BE2C (cell line): Measurements from ENCODE around the gene HSPA1L.
A peak's percentile ranks its signal among the peaks of the same experiment; 100 is the strongest.
"Not testable (repeated sequence)": the region's sequence is repeated elsewhere in the genome, so short reads cannot be mapped to it uniquely, and the experiment has no call there.

ENCODE experiments used
- DNase-seq: peaks from one replicate; pipeline ENCODE4 v3.0.0-alpha.2; 2020
- H3K27me3 ChIP-seq: fragments of 250-450 bp; sonication (Bioruptor Pico); 2 replicates; pipeline ENCODE4 v1.5.1; 2020; ENCODE audit warnings: mild to moderate bottlenecking
- H3K36me3 ChIP-seq: fragments of 250-450 bp; sonication (Bioruptor Pico); 2 replicates; pipeline ENCODE4 v1.5.1; 2020; ENCODE audit warnings: mild to moderate bottlenecking
- H3K4me1 ChIP-seq: fragments of 250-450 bp; sonication (Bioruptor Pico); 2 replicates; pipeline ENCODE4 v1.5.1; 2020
- H3K4me3 ChIP-seq: 2 replicates; pipeline ENCODE4 v1.5.1; 2011; ENCODE audit warnings: low read depth, low read length
- H3K9me3 ChIP-seq: fragments of 250-450 bp; sonication (Bioruptor Pico); 2 replicates; pipeline ENCODE4 v1.5.1; 2020
- TF ChIP-seq, protein P1 (sequence below): IDR thresholded peaks from 2 replicates; pipeline ENCODE4 v1.5.1; 2012; ENCODE audit warnings: mild to moderate bottlenecking, low read depth, low read length

HSPA1L gene

DNA sequence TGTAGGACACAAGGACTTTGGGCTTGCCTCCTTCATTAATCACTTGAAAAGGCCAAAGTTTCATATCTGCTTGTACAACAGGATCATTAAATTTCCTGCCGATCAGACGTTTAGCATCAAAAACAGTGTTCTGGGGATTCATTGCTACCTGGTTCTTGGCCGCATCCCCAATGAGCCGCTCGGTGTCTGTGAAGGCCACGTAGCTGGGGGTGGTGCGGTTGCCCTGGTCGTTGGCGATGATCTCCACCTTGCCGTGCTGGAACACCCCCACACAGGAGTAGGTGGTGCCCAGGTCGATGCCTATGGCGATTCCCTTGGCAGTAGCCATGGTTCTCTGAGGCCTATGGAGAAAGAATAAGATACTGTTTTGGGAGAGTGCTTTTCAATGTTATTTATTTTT, 3.4 kb downstream of the HSPA1L start:
- Histone ChIP-seq H3K36me3 (no peaks in the 10 kb centered on the region), H3K9me3 (no peaks in the 10 kb centered on the region), H3K27me3 (no peaks in the 10 kb centered on the region), H3K4me1 (0 out of 2 replicates have a peak, but pooled peaks cover 4% of the 10 kb centered on the region), H3K4me3 (no peak overlapping the region)
- TF ChIP-seq, protein P1, sequence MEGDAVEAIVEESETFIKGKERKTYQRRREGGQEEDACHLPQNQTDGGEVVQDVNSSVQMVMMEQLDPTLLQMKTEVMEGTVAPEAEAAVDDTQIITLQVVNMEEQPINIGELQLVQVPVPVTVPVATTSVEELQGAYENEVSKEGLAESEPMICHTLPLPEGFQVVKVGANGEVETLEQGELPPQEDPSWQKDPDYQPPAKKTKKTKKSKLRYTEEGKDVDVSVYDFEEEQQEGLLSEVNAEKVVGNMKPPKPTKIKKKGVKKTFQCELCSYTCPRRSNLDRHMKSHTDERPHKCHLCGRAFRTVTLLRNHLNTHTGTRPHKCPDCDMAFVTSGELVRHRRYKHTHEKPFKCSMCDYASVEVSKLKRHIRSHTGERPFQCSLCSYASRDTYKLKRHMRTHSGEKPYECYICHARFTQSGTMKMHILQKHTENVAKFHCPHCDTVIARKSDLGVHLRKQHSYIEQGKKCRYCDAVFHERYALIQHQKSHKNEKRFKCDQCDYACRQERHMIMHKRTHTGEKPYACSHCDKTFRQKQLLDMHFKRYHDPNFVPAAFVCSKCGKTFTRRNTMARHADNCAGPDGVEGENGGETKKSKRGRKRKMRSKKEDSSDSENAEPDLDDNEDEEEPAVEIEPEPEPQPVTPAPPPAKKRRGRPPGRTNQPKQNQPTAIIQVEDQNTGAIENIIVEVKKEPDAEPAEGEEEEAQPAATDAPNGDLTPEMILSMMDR = no peak
- DNase-seq = no peak

GRCh38 chr6:31808599-31808998, 6.5 kb downstream of the HSPA1L start:
- H3K9me3 ChIP-seq, H3K4me1 ChIP-seq, H3K36me3 ChIP-seq, H3K27me3 ChIP-seq, H3K4me3 ChIP-seq, DNase-seq: not testable (repeated sequence)

DNA sequence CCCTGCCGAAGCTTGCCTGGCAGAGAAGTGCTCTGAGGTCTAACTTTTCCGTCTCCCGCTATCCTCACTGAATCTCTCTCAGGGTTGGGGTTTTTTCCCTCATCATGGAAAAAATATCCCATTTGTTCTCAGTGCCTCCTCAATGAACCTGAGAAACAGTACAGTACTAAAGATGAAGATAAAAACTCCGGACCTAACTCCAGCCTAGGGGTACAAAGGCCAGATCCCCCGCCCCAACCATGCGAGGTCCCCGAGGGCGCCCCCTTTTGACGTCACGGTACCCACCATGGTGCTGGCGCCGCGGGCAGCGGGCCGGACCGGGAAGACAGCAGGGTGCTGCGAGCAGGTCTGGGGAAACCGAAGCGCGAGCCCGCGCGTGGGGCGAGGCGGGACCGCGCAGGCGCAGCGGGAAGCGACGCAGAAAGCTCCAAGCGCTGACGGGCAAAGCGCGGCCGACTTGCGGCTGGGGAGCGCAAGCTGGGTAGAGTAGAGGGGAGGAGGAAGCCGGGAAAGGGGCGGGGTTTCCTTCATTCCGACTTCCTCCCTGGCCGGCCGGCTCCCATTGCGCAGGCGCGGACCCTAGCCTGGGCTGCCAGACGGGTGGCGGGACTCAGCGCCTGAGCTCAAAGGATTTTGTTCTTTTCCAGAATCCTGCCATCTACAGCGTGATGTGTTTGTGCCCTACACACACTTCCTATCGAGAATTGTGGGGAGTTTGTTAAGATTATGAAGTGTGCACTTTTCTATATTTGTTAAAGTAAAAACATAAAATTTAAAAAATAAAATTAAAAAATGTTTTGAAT, 8.4 kb downstream of the HSPA1L start, which contains the start of gene LSM2:
TSS of gene LSM2 (minus strand) at position 497 of the 803 bp plus-strand sequence. CDS start at position 288, 209 bp downstream.
- H3K9me3 ChIP-seq = no peaks in the 10 kb centered on the region
- H3K36me3 ChIP-seq = peaks cover 3% of the 10 kb centered on the region; the same call in 1 of the 2 replicates
- H3K27me3 ChIP-seq = no peaks in the 10 kb centered on the region
- TF ChIP-seq, protein P1 = peak; percentile 12; the same call in 1 of the 2 replicates
- no peaks in the 10 kb centered on the region for H3K4me1 ChIP-seq
- peak; percentile 99 for DNase-seq
- peak within 1 kb of the TSS; percentile 86 for H3K4me3 ChIP-seq

GRCh38 chr6:31805939-31806469, 9.1 kb downstream of the HSPA1L start:
- no peaks in the 10 kb centered on the region for H3K4me1 ChIP-seq
- H3K9me3 ChIP-seq = no peaks in the 10 kb centered on the region
- no peak for DNase-seq
- H3K4me3 ChIP-seq = peak overlapping the region; percentile 86
- peaks cover 3% of the 10 kb centered on the region; the same call in 1 of the 2 replicates for H3K36me3 ChIP-seq
- TF ChIP-seq, protein P1 = no peak
- H3K27me3 ChIP-seq = no peaks in the 10 kb centered on the region

- not testable (repeated sequence) for DNase-seq
These were observed 13.8 kb downstream of the HSPA1L start for GRCh38 chr6:31801031-31801927.

DNA sequence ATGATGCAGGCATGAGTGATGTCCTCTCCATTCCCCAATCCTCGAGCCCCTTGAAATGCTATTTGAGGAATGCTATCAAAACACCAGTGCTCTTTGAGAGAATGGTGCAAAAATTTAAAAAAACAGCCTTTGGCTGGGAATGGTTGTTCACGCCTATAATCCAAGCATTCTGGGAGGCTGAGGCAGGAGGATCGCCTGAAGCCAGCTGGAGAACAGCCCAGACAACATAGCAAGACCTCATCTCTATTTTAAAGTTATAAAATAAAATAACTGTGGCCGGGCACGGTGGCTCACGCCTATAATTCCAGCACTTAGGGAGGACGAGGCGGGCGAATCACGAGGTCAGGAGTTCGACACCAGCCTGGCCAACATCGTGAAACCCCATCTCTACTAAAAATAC, 15.3 kb downstream of the HSPA1L start:
- H3K9me3 ChIP-seq = no peaks in the 10 kb centered on the region
- H3K4me1 ChIP-seq = no peaks in the 10 kb centered on the region
- H3K27me3 ChIP-seq = no peaks in the 10 kb centered on the region
- DNase-seq = no peak
- H3K36me3 ChIP-seq = peaks cover 9% of the 10 kb centered on the region; the same call in 1 of the 2 replicates
- TF ChIP-seq, protein P1 = no peak
- H3K4me3 ChIP-seq = no peak overlapping the region

More at GRCh38 chr6:31801031-31801927, 13.8 kb downstream of the HSPA1L start:
- H3K4me3 ChIP-seq, H3K4me1 ChIP-seq, H3K27me3 ChIP-seq, H3K9me3 ChIP-seq, H3K36me3 ChIP-seq: not testable (repeated sequence)
